Activated naive CD4-positive, alpha-beta T cell treated with anti-CD3 and anti-CD28 coated beads, Interleukin-2, amount 10 ng/mL, durations not matched to agents 7 days and 5 days (primary cell): ENCODE results near the gene SAPCD2.

Source experiments
- CTCF ChIA-PET: fragments of 350-600 bp; sonication (Branson Sonifier 250); formaldehyde crosslinking; loops from one replicate; lab custom pipeline; 2021; ENCODE audit warnings: antibody characterized with exemption; lab: Charles Lee
- DNase-seq: peaks from one replicate; pipeline ENCODE4 v3.0.0-alpha.2; 2020
- H3K27ac Mint-ChIP-seq: one replicate; pipeline ENCODE4 v1.8.0; 2021; ENCODE audit warnings: mild to moderate bottlenecking, moderate library complexity, mixed read lengths
- H3K27me3 Mint-ChIP-seq: one replicate; pipeline ENCODE4 v1.8.0; 2021; ENCODE audit warnings: mild to moderate bottlenecking, mixed read lengths
- H3K36me3 Mint-ChIP-seq: one replicate; pipeline ENCODE4 v1.8.0; 2021; ENCODE audit warnings: mixed read lengths
- H3K4me1 Mint-ChIP-seq: one replicate; pipeline ENCODE4 v1.8.0; 2021; ENCODE audit warnings: mixed read lengths
- H3K4me3 Mint-ChIP-seq: one replicate; pipeline ENCODE4 v1.8.0; 2021; ENCODE audit warnings: mild to moderate bottlenecking, moderate library complexity, mixed read lengths
- H3K9me3 Mint-ChIP-seq: one replicate; pipeline ENCODE4 v1.8.0; 2021; ENCODE audit warnings: mixed read lengths

SAPCD2 gene

GRCh38 chr9:137057545-137057944, 12.8 kb downstream of the SAPCD2 start:
- H3K4me3 Mint-ChIP-seq = no peak overlapping the region
- CTCF ChIA-PET = interaction anchor here (1.6 kb wide), 1 partner anchor 11 kb away, joined by 5 read pairs; no protein-coding TSS in a partner anchor

DNA sequence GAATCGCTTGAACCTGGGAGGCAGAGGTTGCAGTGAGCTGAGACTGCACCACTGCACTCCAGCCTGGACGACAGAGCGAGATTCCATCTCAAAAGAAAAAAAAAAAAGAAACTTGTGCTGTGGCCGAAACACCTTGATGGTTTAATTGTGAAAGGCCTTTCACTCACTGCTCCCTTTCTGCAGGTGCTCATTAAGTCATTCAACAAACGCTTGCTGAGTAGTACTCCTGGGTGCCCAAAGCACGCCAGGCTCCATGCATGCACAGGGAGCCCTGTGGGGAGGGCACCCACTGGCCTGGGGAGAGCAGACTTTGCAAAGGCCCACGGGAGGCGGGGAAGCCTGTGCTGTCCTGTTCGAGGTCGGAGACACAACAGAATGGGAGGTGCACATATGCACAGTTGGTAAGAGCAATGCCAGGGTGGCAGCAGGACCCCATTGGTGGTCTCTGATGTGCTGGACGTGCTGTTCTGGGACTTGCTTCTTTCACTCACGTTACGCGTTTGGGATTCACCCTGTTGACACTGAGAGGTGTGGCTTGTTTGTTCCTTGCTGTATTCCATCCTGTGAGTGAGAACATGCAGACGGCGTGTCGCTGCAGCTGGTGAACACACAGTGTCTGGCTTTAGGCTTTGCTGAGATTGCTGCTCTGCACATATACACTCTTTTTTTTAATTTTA, 13.5 kb downstream of the SAPCD2 start:
- CTCF ChIA-PET = interaction anchor here (1.4 to 1.8 kb wide), 4 partner anchors 7 to 12 kb away, joined by 4 to 8 read pairs (median 6); no protein-coding TSS in a partner anchor

More at GRCh38 chr9:137057545-137057944, 12.8 kb downstream of the SAPCD2 start:
- H3K36me3 Mint-ChIP-seq = no peaks in the 10 kb centered on the region
- no peak overlapping the region for H3K27ac Mint-ChIP-seq
- no peaks in the 10 kb centered on the region for H3K4me1 Mint-ChIP-seq
- peaks cover 59% of the 10 kb centered on the region for H3K27me3 Mint-ChIP-seq
- no peaks in the 10 kb centered on the region for H3K9me3 Mint-ChIP-seq
- DNase-seq = no peak

DNA sequence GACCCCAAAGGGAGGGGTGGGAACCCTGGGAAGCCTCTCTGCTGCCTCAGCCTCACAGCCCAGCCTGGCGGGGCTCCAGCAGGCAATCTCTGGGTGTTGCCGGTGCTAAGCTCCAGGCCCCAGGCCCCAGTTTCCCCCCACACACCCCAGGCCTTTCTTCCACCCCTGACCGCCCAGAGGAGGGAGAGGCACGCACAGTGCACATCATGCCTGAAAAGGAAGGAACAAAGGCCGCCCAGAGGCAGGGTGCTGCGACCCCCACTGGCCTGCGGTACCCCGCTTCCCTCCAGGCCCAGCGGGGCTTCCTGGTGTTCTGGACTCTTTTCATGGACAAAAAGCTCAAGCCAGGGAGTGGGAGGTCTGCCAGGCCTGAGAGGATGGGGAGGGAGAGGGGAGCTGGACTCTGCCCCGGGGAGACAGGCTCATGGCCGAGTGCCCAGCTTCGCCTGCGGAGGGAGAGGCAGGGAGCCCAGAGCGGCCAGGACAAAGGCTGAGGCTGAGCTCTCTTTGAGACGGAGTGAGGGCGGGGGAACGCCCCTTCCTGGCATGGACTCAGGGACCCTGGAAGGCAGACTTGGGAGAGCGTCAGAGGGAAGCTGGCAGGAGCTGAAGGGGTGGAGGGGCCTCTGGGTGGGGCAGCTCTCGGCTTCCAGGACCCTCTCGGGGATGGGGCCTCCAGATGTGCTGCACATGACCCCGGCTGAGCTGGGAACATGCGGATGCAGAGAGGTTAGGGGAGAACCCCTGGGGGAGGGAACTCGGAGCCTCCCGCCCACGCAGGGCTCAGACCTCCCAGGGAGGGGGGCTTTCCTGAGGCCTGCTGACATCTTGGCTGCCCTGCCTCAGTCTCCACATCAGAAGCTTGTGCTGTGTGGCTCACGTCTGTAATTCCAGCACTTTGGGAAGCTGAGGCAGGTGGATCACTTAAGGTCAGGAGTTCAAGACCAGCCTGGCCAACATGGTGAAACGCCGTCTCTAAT, 14.7 kb downstream of the SAPCD2 start:
- no peak overlapping the region for H3K27ac Mint-ChIP-seq
- no peak for DNase-seq
- no peak overlapping the region for H3K4me3 Mint-ChIP-seq
- no peaks in the 10 kb centered on the region for H3K36me3 Mint-ChIP-seq
- H3K27me3 Mint-ChIP-seq = peaks cover 78% of the 10 kb centered on the region
- no peaks in the 10 kb centered on the region for H3K9me3 Mint-ChIP-seq
- CTCF ChIA-PET = interaction anchor here (1.0 to 1.8 kb wide), 6 partner anchors 8 to 26 kb away, joined by 3 to 8 read pairs (median 6); partner anchors contain the start of gene NPDC1
- no peaks in the 10 kb centered on the region for H3K4me1 Mint-ChIP-seq

More for the DNA sequence above, 13.5 kb downstream of the SAPCD2 start:
- H3K4me1 Mint-ChIP-seq = no peaks in the 10 kb centered on the region
- H3K36me3 Mint-ChIP-seq = no peaks in the 10 kb centered on the region
- H3K27ac Mint-ChIP-seq = no peak overlapping the region
- DNase-seq = no peak
- H3K4me3 Mint-ChIP-seq = no peak overlapping the region
- H3K27me3 Mint-ChIP-seq = peaks cover 66% of the 10 kb centered on the region
- no peaks in the 10 kb centered on the region for H3K9me3 Mint-ChIP-seq

DNA sequence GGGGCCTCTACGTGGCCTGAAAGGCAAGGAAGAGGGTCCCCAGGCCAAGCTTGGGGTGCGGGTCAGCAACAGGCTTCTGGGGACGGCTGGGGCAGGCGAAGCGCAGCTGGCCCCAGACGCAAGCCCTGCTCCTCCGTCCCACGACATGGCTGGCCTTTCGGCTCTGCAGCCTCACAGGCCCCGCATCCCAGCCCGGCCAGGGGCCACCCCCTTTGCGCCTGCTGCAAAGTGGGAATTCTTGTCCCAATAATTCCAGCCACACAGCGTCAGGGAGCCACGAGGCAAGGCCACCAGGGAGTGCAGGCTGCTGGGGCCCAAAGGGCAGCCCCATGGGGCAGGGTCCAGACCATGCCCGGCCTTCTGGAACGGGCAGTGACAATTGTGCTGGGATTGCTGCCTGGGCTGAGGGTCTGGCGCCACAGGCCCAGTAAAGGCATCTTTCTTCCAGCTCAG, 15.4 kb downstream of the SAPCD2 start:
- no peaks in the 10 kb centered on the region for H3K9me3 Mint-ChIP-seq
- H3K4me1 Mint-ChIP-seq = peaks cover under 1% of the 10 kb centered on the region
- H3K27ac Mint-ChIP-seq = no peak overlapping the region
- no peak for DNase-seq
- H3K36me3 Mint-ChIP-seq = no peaks in the 10 kb centered on the region
- H3K27me3 Mint-ChIP-seq = peaks cover 85% of the 10 kb centered on the region
- CTCF ChIA-PET = interaction anchor here (1.2 to 1.8 kb wide), 5 partner anchors 8 to 26 kb away, joined by 4 to 8 read pairs (median 6); partner anchors contain the start of gene NPDC1
- H3K4me3 Mint-ChIP-seq = no peak overlapping the region

DNA sequence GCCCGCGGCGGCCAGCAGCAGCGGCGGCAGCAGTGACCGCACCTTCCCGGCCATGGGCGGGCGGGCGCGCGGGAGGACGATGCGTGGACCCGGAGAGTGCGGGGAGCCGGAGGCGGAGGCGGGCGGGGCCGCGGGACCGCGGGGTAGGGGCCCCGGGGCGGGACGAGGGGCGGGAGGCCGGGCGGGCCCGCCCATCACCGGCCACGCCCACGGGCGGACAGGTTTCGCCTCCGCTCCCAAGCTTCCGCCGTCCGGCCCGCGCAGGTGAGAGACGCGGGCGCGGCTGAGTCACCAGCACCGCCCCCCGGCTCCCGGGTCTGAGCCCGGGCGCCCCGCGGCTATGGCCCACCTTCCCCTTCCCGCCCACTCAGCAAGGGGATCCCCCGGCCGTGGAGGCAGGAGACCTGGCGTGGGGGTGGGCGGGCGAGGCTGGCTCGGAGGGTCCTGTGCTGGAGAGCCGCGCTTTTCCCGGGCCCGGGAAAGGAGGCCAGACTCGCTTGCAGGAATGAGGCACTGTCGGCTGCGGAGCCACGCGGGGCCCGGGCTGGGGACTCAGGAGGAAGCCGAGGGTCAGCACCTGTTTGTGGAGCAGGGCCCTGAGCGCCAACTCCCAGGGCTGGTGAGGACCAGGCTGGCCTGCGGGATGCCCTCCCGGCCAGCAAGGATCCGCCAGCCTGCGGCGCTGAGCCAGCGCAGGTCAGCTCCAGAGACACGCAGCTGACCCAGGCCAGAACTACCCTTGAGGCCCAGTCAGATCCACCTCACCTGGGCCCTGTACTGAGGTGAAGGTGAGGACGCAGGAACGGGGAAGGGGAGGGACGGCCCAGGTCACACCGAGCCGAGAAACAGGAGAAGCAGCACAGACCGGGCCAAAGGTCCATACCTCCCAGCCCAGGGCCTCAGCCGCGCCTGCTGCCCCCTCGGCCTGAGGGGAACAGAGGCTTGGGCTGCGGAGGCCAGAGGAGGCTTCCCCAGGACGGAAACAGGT, 16.1 kb downstream of the SAPCD2 start, which contains the start of gene ENTPD2:
Gene ENTPD2 (minus strand): TSS at position 118 of the 988 bp plus-strand sequence. CDS start 64 bp downstream, at position 54.
- Mint-ChIP-seq H3K9me3 (no peaks in the 10 kb centered on the region), H3K27me3 (peaks cover 89% of the 10 kb centered on the region), H3K36me3 (no peaks in the 10 kb centered on the region), H3K27ac (no peak within 1 kb of the TSS), H3K4me3 (no peak within 1 kb of the TSS), H3K4me1 (peaks cover 6% of the 10 kb centered on the region)
- DNase-seq = peak; percentile 69
- CTCF ChIA-PET = interaction anchor here (1.7 kb wide), 1 partner anchor 8 kb away, joined by 5 read pairs; the partner anchor contains the start of gene NPDC1

DNA sequence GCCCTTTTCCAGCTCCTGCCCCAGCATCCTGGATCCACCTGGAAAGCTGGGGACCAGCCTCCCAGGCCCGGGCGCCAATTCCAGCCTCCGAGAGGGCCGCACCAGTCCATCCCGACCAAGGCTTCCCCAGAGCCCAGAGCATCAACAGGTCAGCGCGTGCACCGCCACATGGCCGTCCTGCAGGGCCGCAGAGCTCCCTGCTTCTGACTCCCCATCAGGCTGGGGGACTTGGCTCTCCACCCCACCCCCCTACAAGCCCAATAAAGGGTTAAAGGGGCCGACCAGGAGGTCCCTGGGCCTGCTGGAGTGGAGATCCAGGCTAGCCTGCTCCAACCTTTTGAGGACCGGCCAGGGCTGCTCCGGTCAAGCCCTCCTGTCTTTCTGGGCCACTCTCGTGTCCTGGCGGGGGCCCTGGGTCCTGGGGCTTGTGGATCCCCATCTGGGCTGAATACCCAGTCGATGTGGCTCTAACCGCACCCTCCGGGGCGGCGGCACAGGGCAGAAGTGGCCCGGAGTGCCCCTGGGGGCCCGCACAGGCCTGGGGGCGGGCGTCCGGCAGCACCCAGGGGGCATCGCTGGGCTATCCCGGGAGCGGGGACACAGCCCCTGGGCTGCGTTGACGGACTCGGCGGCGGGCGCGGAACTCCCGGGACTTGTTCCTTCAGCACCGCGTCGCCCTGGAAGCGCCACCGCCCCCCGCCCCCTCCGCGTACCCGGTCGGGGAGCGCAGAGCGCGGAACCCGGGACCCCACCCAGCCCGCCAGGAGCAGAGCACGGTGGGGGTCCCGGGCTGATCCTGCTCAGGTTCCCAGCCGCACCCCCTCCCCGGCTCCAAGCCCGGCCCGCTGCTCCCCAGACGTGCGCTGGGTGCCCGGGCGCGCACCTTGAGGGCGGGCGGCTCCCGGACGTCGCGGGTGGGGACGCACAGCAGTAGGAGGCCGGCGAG, 17.1 kb downstream of the SAPCD2 start:
- Mint-ChIP-seq H3K36me3 (no peaks in the 10 kb centered on the region), H3K27ac (no peak overlapping the region), H3K9me3 (no peaks in the 10 kb centered on the region), H3K4me1 (peaks cover 6% of the 10 kb centered on the region), H3K4me3 (no peak overlapping the region), H3K27me3 (peaks cover 91% of the 10 kb centered on the region)
- CTCF ChIA-PET = interaction anchor here (0.6 to 2.1 kb wide), 6 partner anchors 11 to 183 kb away, joined by 3 to 11 read pairs (median 3); no protein-coding TSS in a partner anchor
- no peak for DNase-seq

- Mint-ChIP-seq H3K9me3 (no peaks in the 10 kb centered on the region), H3K27ac (no peak overlapping the region), H3K27me3 (peaks cover 91% of the 10 kb centered on the region), H3K4me1 (peaks cover 6% of the 10 kb centered on the region), H3K36me3 (no peaks in the 10 kb centered on the region), H3K4me3 (no peak overlapping the region)
- no peak for DNase-seq
- CTCF ChIA-PET = interaction anchor here (0.9 to 2.1 kb wide), 5 partner anchors 12 to 184 kb away, joined by 3 to 11 read pairs (median 3); no protein-coding TSS in a partner anchor
Observed at GRCh38 chr9:137052293-137052692, 18.1 kb downstream of the SAPCD2 start.

- CTCF ChIA-PET = interaction anchor here (0.6 to 5.4 kb wide), 3 partner anchors 13 to 16 kb away, joined by 3 to 103 read pairs (median 11); partner anchors contain the start of gene SAPCD2
- Mint-ChIP-seq H3K9me3 (no peaks in the 10 kb centered on the region), H3K27ac (no peak overlapping the region), H3K27me3 (peaks cover 92% of the 10 kb centered on the region), H3K4me1 (peaks cover 12% of the 10 kb centered on the region), H3K4me3 (no peak overlapping the region), H3K36me3 (no peaks in the 10 kb centered on the region)
- no peak for DNase-seq
Observed at GRCh38 chr9:137051145-137051724, 19.1 kb downstream of the SAPCD2 start.

DNA sequence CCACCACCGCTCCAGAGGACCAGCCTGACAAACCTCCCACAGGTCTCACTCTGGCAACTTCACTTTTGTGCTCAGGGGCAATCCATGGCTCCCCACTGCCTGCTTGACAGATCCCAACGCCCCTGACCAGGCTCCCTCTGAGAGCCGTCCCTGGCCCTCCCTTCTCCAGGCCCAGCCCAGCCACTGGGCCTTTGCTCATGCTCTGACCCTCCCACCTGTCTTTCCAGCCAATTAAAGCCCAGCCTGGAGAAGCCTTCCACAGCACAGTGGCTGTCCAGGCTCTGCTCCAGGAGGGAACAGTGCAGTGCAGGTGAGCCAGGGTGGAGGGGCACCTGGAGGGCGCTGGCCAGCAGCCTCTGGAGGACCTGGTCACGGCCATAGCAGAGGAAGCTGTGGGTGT, 19.8 kb downstream of the SAPCD2 start:
- Mint-ChIP-seq H3K9me3 (no peaks in the 10 kb centered on the region), H3K36me3 (no peaks in the 10 kb centered on the region), H3K4me3 (no peak overlapping the region), H3K27ac (no peak overlapping the region), H3K27me3 (peaks cover 92% of the 10 kb centered on the region), H3K4me1 (peaks cover 12% of the 10 kb centered on the region)
- DNase-seq = no peak
- CTCF ChIA-PET = interaction anchor here (0.7 to 5.4 kb wide), 4 partner anchors 17 to 102 kb away, joined by 3 to 103 read pairs (median 6); partner anchors contain the start of genes MAN1B1 and SAPCD2

GRCh38 chr9:137049544-137050449, 20.6 kb downstream of the SAPCD2 start:
- DNase-seq = peak; percentile 82
- Mint-ChIP-seq H3K27ac (peak overlapping the region; percentile 37), H3K9me3 (no peaks in the 10 kb centered on the region), H3K4me1 (peaks cover 18% of the 10 kb centered on the region), H3K27me3 (peaks cover 92% of the 10 kb centered on the region), H3K4me3 (no peak overlapping the region), H3K36me3 (no peaks in the 10 kb centered on the region)
- CTCF ChIA-PET = interaction anchor here (0.7 to 5.4 kb wide), 7 partner anchors 15 to 139 kb away, joined by 3 to 103 read pairs (median 3); partner anchors contain the start of genes MAN1B1, SAPCD2 and SSNA1
